SK-N-SH (cell line): ENCODE measurements around the gene GLS. TPM values are rescaled to one million over a fixed set of nuclear protein-coding genes. Genes with fewer than 3 reads are reported as not detected.

Experiments
- CTCF ChIA-PET: fragments of 300-600, 350-600 bp; formaldehyde crosslinking; extraction: SDS; loops from one replicate; lab custom pipeline; 2021; lab: Yijun Ruan, JAX
- POLR2A ChIA-PET: fragments of 350-600 bp; sonication (Branson Sonifier 250); formaldehyde crosslinking; extraction: SDS; loops from one replicate; lab custom pipeline; 2020; ENCODE audit warnings: antibody characterized with exemption, inconsistent platforms; lab: Yijun Ruan, JAX
- DNase-seq: peaks from one replicate; pipeline ENCODE4 v3.0.0; 2012
- H2AFZ ChIP-seq: fragments of 200-600 bp; sonication (generic); 2 replicates; pipeline ENCODE4 v1.8.1; 2016; ENCODE audit warnings: antibody characterized with exemption, mild to moderate bottlenecking, low read depth
- H3F3A ChIP-seq: fragments of 200-600 bp; sonication (generic); replicated peaks from 2 replicates; pipeline ENCODE3; 2016; ENCODE audit warnings: antibody characterized with exemption, mild to moderate bottlenecking; ENCODE audit not compliant: insufficient read depth
- H3K27ac ChIP-seq, 2 experiments: fragments of 200-500 bp in 1 of 2; fragments of 200-600 bp in 1 of 2; sonication (Bioruptor generic) in 1 of 2; sonication (generic), shearing (Covaris generic) in 1 of 2; 2 replicates each; pipeline versions ENCODE4 v1.5.1 to v1.6.1; 2014 to 2016; ENCODE audit warnings: low read depth in 2 of 2, inconsistent platforms in 1 of 2, low read length in 1 of 2, mild to moderate bottlenecking in 1 of 2, mixed read lengths in 1 of 2
- H3K27me3 ChIP-seq: fragments of 200-600 bp; sonication (generic), shearing (Covaris generic); 2 replicates; pipeline ENCODE4 v1.6.1; 2016; ENCODE audit warnings: mixed run types; ENCODE audit not compliant: insufficient read depth
- H3K36me3 ChIP-seq, 2 experiments: fragments of 200-500 bp in 1 of 2; fragments of 200-600 bp in 1 of 2; sonication (Bioruptor generic) in 1 of 2; sonication (generic) in 1 of 2; replicated peaks in 1 of 2; 2 replicates each; pipeline versions ENCODE3 to v1.5.1; 2014 to 2016; ENCODE audit warnings: low read length in 1 of 2, mild to moderate bottlenecking in 1 of 2; ENCODE audit not compliant: insufficient read depth in 2 of 2, control insufficient read depth in 1 of 2
- H3K4me1 ChIP-seq, 2 experiments: fragments of 200-500 bp in 1 of 2; fragments of 200-600 bp in 1 of 2; sonication (Bioruptor generic) in 1 of 2; sonication (generic), shearing (Covaris generic) in 1 of 2; 2 replicates each; pipeline versions ENCODE4 v1.5.1 to v1.6.1; 2014 to 2016; ENCODE audit warnings: low read depth in 1 of 2, low read length in 1 of 2, mixed run types in 1 of 2; ENCODE audit not compliant: insufficient read depth in 2 of 2, control insufficient read depth in 1 of 2
- H3K4me2 ChIP-seq: fragments of 200-600 bp; sonication (generic), shearing (Covaris generic); 2 replicates; pipeline ENCODE4 v1.6.1; 2017; ENCODE audit warnings: mixed run types
- H3K4me3 ChIP-seq, 2 experiments: fragments of 200-500 bp in 1 of 2; fragments of 200-600 bp in 1 of 2; sonication (Bioruptor generic) in 1 of 2; sonication (generic), shearing (Covaris generic) in 1 of 2; 2 replicates each; pipeline versions ENCODE4 v1.5.1 to v1.8.1; 2014 to 2016; ENCODE audit warnings: low read depth in 2 of 2, inconsistent platforms in 1 of 2, low read length in 1 of 2, mild to moderate bottlenecking in 1 of 2, mixed read lengths in 1 of 2, moderate library complexity in 1 of 2
- H3K79me2 ChIP-seq: fragments of 200-600 bp; sonication (generic); 2 replicates; pipeline ENCODE4 v1.8.1; 2017; ENCODE audit warnings: mild to moderate bottlenecking; ENCODE audit not compliant: insufficient read depth
- H3K9ac ChIP-seq: fragments of 200-600 bp; sonication (generic); 2 replicates; pipeline ENCODE4 v1.6.1; 2017; ENCODE audit warnings: mixed run types
- H3K9me2 ChIP-seq: fragments of 200-600 bp; sonication (generic); 2 replicates; pipeline ENCODE4 v1.6.1; 2017; ENCODE audit warnings: mixed run types
- H3K9me3 ChIP-seq: fragments of 200-600 bp; sonication (generic); 2 replicates; pipeline ENCODE4 v1.6.1; 2017; ENCODE audit warnings: mixed run types, mild to moderate bottlenecking, moderate library complexity
- H4K20me1 ChIP-seq: fragments of 200-600 bp; sonication (generic); 2 replicates; pipeline ENCODE4 v1.6.1; 2017; ENCODE audit warnings: mild to moderate bottlenecking, mixed run types; ENCODE audit not compliant: insufficient read depth
- CHD2 ChIP-seq: fragments of 150-350 bp; IDR thresholded peaks from 2 replicates; pipeline ENCODE4 v1.6.1; 2018; ENCODE audit warnings: low read length; ENCODE audit not compliant: partially characterized antibody
- EP300 ChIP-seq, 2 experiments: IDR thresholded peaks; 2 replicates each; pipeline versions ENCODE4 v1.4.0 to v1.6.1; 2012; ENCODE audit warnings: borderline replicate concordance in 1 of 2, low read depth in 1 of 2, low read length in 1 of 2
- FOSL2 ChIP-seq: IDR thresholded peaks from 2 replicates; pipeline ENCODE4 v1.4.0; 2012; ENCODE audit warnings: low read depth, mild to moderate bottlenecking, moderate library complexity, borderline replicate concordance
- FOXM1 ChIP-seq: IDR thresholded peaks from 2 replicates; pipeline ENCODE4 v1.4.0; 2012; ENCODE audit warnings: low read depth, mild to moderate bottlenecking
- GABPA ChIP-seq: IDR thresholded peaks from 2 replicates; pipeline ENCODE4 v1.4.0; 2012; ENCODE audit warnings: low read depth, mild to moderate bottlenecking
- GATA2 ChIP-seq: sonication (generic); formaldehyde crosslinking; IDR thresholded peaks from 2 replicates; pipeline ENCODE4 v1.5.0; 2020; ENCODE audit warnings: mild to moderate bottlenecking, missing genetic modification reagents
- JUND ChIP-seq: IDR thresholded peaks from 2 replicates; pipeline ENCODE4 v1.4.0; 2012
- MAX ChIP-seq: IDR thresholded peaks from 2 replicates; pipeline ENCODE4 v1.4.0; 2012; ENCODE audit warnings: low read depth
- NFIC ChIP-seq: IDR thresholded peaks from 2 replicates; pipeline ENCODE4 v1.4.0; 2012; ENCODE audit warnings: borderline replicate concordance
- PBX3 ChIP-seq: IDR thresholded peaks from 2 replicates; pipeline ENCODE4; 2012
- POLR2AphosphoS5 ChIP-seq: IDR thresholded peaks from 2 replicates; pipeline ENCODE4 v1.6.1; 2012; ENCODE audit warnings: low read depth, low read length
- RXRA ChIP-seq: IDR thresholded peaks from 2 replicates; pipeline ENCODE4 v1.4.0; 2012; ENCODE audit warnings: low read depth, mild to moderate bottlenecking, borderline replicate concordance
- TCF12 ChIP-seq: IDR thresholded peaks from 2 replicates; pipeline ENCODE4 v1.4.0; 2012
- TEAD4 ChIP-seq: IDR thresholded peaks from 2 replicates; pipeline ENCODE4 v1.4.0; 2012; ENCODE audit warnings: mild to moderate bottlenecking, borderline replicate concordance; ENCODE audit not compliant: insufficient read depth
- USF1 ChIP-seq: IDR thresholded peaks from 2 replicates; pipeline ENCODE4 v1.4.0; 2012; ENCODE audit warnings: low read depth, borderline replicate concordance
- ZBTB33 ChIP-seq: IDR thresholded peaks from 2 replicates; pipeline ENCODE4 v1.4.0; 2012; ENCODE audit warnings: low read depth, borderline replicate concordance
- WGBS: methylation state at CpG from one replicate; pipeline ENCODE4 v1.1.6; 2017; ENCODE audit warnings: low lambda C conversion rate; 5-methylcytosine and 5-hydroxymethylcytosine counted together
- polyA plus RNA-seq, 3 experiments: library from polyadenylated mRNA; depleted of rRNA; stranded (reverse); fragments of >200 nt; gene quantifications; 2 replicates each; pipeline ENCODE4 v1.2.3, GENCODE V29; 2012

The GLS gene
- polyA plus RNA-seq, 1 of the 3 experiments (the other 2 are of a cell fraction) = 37.2 TPM

- Histone ChIP-seq H3K9me3 (no peaks in the 10 kb centered on the region), H4K20me1 (no peaks in the 10 kb centered on the region), H3K4me2 (peak overlapping the region; percentile 1; the same call in 1 of the 2 replicates), H3K27ac (peak overlapping the region; percentile 68 to 75; a peak in 3 of 4 replicates), H3K4me1 (peaks cover 0 to 32% of the 10 kb centered on the region in 2 experiments; a peak in 3 of 4 replicates), H3F3A (peaks cover 41% of the 10 kb centered on the region), H2AFZ (no peak overlapping the region), H3K36me3 (no peaks in the 10 kb centered on the region), H3K79me2 (no peaks in the 10 kb centered on the region), H3K4me3 (no peak overlapping the region), H3K9ac (no peak overlapping the region), H3K27me3 (no peaks in the 10 kb centered on the region), H3K9me2 (no peaks in the 10 kb centered on the region)
- no peak for TF ChIP-seq USF1
- TF ChIP-seq TEAD4 = peak; percentile 88
- TF ChIP-seq JUND = peak; percentile 80
- TF ChIP-seq TCF12 = peak; percentile 92
- no peak for TF ChIP-seq GATA2 (CRISPR knock-in tag)
- TF ChIP-seq NFIC = peak; percentile 97
- 0 out of 2 replicates have a peak, but pooled peaks have one; percentile 53 for TF ChIP-seq ZBTB33
- TF ChIP-seq POLR2AphosphoS5 = peak; percentile 40; the same call in 1 of the 2 replicates
- no peak for TF ChIP-seq CHD2
- TF ChIP-seq GABPA = no peak
- peak; percentile 51; the same call in 1 of the 2 replicates for TF ChIP-seq FOSL2
- peak; percentile 90 for TF ChIP-seq PBX3
- TF ChIP-seq RXRA = peak; percentile 62; the same call in 1 of the 2 replicates
- peak; percentile 76; the same call in 1 of the 2 replicates for TF ChIP-seq FOXM1
- TF ChIP-seq MAX = peak; percentile 52; the same call in 1 of the 2 replicates
- TF ChIP-seq EP300 (IDR thresholded peaks at IDR 0.05; ENCODE audit: borderline replicate concordance in 1 of 2, low read depth in 1 of 2, low read length in 1 of 2) = peak; percentile 38 to 92; a peak in 3 of 4 replicates
- no peak for DNase-seq
- POLR2A ChIA-PET = interaction anchor here (1.1 kb wide), 1 partner anchor 9 kb away, joined by 4 read pairs; no protein-coding TSS in a partner anchor
- CTCF ChIA-PET = interaction anchor here (0.7 kb wide), 1 partner anchor 16 kb away, joined by 3 read pairs; no protein-coding TSS in a partner anchor
- 24% methylated on average over 3 of the region's 3 CpGs for WGBS
Observed at GRCh38 chr2:190847504-190848081, 33.0 kb upstream of the GLS start.
